ENCODE data around the gene ASMTL. TPM values are rescaled to one million over a fixed set of nuclear protein-coding genes. Genes with fewer than 3 reads are reported as not detected.
"Not testable (repeated sequence)": the region's sequence is repeated elsewhere in the genome, so short reads cannot be mapped to it uniquely, and the experiment has no call there.

ASMTL gene
- total RNA-seq, 1 donor from 2014 or later: 8.1 TPM

DNA sequence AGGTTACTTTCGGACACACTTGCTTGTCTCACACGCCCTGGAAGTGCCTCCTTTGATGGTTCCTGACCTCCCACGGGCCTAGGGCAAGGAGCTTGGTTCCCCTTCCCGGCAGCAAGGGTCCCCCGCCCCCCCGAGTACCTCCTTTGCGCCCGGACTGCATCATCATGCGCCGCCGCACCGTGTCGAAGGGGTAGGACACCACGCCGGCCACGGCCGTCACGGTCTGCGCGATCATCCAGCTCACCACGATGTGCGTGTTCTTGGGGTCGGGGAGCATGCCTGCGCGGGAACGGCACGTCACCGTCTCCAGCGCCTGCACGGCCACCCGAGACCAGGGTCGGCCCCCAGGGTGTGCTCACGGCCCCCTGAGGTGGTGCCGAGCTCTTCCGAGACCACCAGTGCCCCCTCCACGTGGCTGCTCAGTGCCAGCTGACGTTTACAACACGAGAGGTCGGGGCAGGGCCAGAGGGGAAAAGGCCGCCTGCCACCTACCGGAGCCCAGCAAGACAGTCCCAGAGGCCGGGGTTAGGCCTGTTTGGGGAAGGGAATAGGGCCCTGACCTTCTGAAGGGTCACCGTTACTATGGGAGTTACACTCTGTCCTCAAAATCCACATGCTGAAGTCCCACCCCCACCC is 65.5 kb downstream of the ASMTL start:
- no peak for ATAC-seq

DNA sequence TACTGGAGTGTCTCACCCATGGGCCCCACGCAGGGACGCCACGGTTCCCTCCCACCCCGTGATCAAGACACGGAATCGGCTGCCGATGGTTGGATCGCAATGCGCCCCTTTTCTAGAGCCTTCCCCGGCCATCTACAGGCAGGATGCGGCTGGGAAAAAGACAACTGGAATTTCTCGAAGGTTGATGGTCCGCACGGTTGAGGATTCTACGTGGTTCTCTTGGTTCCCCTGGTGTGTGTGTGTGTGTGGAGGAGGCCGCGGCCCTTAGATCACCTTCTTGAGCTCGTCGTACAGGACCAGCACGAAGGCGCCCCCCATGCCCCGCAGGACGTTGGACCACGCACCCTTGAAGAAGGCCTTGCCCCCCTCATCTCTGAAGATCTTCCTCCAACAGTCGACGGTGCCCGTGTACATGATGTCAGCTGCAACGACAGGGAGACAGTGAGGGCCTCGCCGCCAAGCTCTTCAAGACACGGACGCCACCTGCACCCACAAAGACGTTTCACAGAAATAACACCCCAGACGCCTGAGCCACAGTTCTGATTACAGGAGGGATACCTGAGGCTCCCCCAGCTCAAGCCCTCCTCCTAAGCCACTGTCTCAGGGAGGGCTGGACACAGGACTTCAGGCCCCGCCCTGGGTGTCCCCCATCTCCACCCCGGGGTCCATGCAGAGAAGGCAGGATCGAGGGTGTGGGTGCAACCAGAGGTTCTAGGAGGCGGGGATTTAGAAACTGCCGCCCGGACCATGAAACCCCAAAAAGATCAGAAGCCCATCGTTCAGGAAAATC is 66.2 kb downstream of the ASMTL start:
- ATAC-seq: no peak

DNA sequence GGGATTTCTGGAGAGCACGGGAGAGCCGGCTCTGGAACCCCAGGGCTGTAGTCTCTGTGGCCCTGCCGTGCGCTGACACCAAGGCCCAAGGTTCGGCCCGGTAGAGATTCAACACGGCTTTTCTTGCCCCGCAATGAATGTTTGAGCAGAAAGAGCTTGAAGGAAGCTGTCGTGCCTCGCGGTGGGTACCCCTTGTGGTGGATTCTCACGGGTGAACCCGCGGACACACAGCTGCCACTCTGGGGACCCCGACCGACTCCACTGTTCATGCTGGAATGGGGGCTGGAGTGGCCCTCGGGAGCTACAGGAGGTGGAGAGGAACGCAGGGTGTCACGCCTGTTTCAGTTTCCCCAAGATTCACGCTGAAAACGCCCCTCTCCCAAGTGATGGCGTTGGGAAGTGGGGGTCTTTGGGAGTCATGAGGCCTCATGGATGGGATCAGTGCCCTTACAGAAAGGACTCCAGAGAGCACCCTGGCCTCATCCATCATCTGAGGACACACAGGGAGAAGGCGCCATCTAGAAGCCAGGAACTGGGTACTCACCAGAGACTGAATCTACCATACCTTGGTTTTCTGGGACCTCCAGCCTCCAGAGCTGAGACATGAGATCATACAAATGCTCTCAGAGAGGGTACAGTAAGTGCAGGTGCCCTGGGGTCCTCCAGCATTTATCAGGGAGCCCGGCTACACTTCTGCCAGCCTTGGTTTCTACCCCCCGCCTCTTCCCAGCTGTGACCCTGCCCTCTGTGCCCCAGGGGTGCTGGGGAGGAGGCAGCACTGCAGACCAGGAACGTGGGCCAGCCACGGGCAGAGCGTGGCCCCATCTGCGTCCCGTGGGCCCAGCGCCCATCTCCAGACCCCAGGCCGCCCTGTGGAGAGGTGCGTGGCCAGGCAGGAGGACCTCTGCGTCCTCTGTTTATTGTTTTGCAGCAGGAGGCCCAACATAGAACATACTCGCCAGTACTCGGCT is 67.2 kb downstream of the ASMTL start:
- ATAC-seq: no peak

DNA sequence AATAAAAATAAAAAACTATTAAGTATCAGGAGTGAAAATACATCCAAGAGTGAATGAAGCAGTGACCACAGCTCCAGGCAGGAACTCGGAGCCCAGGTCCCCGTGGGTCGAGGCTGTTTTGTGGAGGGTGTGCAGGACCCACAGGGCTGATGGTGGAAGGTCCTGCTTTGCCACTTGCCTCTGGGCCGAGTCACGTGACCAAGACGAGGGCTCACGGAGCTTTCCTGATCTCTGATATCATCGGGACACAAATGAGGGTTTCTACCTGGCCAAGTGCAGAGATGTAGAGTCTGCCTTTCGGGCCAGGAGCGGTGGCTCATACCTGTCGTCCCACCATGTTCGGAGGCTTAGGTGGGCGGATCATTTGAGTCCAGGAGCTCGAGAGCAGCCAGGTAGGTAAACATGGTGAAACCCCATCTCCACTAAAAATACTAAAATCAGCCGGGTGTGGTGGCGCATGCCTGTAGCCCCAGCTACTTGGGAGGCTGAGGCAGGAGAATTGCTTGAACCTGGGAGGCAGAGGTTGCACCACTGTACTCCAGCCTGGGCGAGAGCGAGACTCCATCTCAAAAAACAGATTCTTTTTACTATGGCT is 68.0 kb downstream of the ASMTL start:
- no peak for ATAC-seq

DNA sequence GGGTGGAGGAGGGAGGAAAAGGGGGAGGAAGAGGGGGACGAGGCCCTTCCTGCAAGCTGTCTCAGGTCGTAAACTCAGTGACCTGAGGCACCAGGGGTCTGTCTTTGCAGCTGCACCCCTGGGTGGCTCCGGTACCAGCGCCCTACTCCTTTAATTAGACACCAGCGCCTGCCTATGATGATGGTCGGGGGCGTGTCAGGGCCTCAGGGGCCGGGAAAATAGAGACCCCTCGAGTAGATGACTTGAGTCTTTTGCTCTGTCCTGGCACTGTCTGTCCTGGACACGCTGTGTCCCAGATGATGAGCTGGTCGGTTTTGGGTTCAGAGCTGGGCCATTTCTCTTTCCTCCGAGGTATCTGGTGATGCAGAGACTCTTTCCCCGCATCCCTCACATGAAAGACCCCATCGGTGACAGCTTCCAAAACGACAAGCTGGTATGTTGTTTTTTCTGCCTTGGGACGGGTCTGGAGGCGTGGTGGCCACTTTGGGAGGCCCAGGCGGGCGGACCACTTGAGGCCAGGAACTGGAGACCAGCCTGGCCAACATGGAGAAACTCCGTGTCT is 72.0 kb downstream of the ASMTL start:
- peak; percentile 33 for ATAC-seq

DNA sequence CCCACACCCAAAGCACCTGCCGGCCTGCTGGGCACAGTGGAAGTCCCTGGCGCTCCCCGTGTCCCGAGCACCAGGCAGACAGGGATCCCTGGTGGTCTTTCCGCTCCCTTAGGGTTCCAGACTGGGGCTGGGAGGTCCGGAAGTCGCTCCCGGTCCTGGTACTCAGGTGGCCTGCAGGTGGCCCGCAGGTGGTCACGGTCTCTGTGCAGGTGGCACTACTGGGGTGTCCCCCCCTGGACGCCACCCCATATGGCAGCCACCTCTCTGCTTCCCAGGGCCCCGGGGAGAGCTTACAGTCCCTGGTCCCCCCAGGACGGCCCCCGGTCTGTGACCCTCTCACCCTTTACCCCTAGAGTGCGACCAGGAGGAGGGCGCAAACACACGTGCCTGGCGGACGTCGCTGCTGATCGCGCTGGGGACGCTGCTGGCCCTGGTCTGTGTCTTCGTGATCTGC is 74.4 kb downstream of the ASMTL start:
- peak; percentile 22 for ATAC-seq

DNA sequence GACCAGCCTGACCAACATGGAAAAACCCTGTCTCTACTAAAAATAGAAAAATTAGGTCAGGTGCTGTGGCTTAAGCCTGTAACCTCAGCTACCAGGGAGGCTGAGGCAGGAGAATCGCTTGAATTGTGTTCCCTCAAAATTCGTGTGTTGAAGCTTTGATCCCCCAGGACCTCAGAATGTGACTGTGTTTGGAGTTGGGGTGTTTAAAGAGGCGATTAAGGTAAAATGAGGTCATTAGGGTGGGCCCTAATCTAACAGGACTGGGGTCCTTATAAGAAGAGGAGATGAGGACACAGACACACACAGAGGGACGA is 84.4 kb downstream of the ASMTL start:
- ATAC-seq: no peak

DNA sequence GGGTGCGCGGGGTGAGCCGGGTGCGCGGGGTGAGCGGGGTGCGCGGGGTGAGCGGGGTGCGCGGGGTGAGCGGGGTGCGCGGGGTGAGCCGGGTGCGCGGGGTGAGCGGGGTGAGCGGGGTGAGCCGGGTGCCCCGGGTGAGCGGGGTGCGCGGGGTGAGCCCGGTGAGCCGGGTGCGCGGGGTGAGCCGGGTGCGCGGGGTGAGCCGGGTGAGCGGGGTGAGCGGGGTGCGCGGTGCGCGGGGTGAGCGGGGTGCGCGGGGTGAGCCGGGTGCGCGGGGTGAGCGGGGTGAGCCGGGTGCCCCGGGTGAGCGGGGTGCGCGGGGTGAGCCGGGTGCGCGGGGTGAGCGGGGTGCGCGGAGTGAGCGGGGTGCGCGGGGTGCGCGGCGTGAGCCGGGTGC is 86.3 kb downstream of the ASMTL start:
- not testable (repeated sequence) for ATAC-seq

DNA sequence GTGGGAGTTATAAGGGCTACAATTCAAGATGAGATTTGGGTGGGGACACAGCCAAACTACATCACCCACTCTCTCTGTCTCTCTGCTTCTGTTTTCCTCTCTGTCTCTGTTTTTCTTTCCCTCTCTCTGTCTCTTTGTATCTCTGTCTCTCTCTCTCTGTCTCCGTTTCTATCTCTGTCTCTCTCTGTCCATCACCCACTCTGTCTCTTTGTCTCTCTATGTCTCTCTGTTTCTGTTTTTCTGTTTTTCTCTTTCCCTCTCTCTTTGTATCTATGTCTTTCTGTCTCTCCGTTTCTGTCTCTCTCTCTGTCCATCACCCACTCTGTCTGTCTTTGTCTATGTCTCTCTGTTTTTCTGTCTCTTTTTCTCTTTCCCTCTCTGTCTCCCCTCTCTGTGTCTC is 90.8 kb downstream of the ASMTL start:
- ATAC-seq: no peak

DNA sequence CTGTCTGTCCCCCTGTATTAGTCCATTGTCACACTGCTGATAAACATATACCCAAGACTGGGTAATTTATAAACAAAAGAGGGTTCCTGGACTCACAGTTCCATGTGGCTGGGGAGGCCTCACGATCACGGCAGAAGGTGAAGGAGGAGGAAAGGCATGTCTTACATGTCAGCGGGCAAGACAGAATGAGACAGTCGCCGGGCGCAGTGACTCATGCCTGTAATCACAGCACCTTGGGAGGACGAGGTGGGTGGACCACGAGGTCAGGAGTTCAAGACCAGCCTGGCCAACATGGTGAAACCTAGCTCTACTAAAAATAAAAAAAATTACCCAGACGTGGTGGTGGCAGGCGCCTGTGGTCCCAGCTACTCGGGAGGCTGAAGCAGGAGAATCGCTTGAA is 91.4 kb downstream of the ASMTL start:
- ATAC-seq: no peak

DNA sequence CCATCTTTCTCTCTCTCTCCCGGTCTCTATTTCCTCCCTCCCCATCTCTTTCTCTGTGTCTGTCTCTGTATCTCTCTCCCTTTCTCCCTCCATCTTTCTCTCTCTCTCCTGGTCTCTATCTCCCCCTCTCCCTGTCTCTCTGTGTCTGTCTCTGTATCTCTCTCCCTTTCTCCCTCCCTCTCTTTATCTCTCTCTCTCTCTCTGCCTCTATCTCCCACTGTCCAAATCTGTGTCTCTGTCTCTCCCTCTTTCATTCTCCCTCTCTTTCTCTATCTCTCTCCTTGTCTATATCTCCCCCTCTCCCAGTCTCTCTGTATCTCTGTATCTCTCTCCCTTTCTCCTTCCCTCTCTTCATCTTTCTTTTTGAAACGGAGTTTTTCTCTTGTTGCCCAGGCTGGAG is 92.5 kb downstream of the ASMTL start:
- ATAC-seq: no peak

DNA sequence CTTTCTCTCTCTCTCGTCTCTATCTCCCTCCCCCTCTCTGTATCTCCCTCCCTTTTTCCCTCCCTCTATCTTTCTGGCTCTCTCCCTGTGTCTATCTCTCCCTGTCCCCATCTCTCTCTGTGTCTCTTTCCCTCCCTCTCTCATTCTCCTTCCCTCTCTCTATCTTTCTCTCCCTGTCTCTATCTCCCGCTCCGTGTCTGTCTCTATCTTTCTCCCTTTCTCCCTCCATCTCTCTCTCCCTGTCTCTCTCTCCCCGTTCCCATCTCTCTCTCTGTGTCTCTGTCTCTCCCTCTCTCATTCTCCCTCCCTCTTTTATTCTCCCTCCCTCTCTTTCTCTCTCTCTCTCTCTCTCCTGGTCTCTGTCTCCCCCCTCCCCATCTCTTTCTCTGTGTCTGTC is 93.2 kb downstream of the ASMTL start:
- ATAC-seq: no peak

DNA sequence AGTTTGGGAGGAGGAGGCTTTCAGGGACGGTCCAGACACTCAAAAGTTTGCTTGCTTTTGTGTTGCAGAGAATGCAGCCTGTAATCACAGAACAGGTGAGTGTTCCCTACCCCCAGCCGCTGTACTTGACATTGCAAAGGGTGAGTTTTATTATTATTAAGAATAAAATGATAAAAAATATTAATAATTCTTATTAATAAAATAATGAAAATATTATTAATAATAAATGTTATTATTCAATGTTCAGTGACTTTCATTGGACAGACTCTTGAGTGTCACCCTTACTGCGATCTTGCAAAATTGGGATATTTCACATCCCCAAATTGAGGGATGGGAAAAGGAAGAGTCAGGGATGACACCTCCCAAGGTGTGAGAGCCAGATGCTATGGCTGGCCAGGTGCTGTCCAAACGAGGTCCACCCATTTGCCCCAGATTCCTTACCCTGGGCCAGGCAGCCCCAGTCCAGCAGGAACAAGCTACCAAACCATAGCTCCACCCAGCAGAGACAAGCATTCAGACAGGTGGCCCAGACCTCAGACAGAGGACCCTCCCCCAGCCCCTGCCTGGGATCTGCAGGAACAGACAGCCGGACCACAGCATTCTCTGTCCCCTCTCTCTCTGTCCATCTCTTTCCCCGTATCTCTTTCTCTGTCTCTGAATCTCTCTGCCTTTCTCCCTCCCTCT is 93.8 kb downstream of the ASMTL start:
- no peak for ATAC-seq

DNA sequence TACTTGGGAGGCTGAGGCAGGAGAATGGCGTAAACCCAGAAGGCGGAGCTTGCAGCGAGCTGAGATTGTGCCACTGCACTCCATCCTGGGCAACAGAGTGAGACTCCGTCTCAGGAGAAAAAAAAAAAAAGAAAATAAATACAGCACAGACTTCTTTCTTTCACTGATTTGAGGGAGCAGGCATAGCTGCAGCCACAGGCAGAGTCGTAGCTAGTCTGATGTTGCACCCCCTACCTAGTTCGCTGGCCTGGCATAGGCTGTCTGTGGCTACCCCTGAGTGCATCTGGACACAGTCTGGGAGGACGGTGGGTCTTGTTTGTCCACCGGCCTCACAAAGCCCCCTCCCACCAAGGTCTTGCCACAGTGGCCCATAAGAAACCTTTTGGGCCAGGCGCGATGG is 94.7 kb downstream of the ASMTL start:
- ATAC-seq: no peak

DNA sequence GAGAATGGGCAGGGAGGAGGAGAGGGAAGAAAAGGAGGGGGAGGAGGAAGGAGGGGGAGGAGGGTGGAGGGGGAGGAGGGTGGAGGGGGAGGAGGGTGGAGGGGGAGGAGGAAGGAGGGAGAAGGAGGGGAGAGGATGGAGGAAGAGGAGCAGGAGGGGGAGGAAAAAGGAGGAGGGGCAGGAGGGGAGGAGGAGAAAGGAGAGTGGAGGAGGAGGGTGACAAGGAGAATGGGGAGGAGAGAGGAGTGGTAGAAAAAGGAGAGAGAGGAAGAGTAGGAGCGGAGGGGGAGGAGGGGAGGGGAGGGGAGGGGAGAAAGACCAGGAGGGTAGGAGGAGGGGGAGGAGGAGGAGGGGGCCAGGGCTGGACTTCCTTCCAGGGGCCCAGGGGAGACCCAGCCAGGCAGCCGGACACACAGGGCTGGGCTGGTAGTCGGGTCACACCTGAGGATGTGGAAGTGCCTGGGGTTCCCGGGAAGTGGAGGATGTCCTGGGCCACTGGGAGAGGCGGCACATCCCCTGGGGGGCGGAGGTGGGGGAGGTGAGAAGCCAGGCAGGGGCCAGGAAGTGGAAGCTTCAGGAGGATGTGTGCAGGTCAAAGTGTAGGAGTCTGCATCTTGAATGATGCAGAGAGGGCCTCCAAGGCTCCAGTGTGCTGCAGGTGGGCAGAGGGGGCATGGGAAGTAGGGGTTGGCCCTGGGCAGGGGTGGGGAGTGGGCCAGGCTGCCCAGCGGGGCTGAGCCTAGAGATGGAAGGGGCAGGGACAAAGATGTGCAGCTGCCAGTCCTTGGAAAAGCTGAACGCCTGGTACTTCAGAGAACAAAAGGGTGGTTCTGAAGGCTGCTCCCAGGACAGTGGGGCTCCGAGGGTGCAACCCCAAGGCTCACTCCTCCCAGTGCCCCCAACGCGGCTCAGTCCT is 97.3 kb downstream of the ASMTL start:
- ATAC-seq: no peak

DNA sequence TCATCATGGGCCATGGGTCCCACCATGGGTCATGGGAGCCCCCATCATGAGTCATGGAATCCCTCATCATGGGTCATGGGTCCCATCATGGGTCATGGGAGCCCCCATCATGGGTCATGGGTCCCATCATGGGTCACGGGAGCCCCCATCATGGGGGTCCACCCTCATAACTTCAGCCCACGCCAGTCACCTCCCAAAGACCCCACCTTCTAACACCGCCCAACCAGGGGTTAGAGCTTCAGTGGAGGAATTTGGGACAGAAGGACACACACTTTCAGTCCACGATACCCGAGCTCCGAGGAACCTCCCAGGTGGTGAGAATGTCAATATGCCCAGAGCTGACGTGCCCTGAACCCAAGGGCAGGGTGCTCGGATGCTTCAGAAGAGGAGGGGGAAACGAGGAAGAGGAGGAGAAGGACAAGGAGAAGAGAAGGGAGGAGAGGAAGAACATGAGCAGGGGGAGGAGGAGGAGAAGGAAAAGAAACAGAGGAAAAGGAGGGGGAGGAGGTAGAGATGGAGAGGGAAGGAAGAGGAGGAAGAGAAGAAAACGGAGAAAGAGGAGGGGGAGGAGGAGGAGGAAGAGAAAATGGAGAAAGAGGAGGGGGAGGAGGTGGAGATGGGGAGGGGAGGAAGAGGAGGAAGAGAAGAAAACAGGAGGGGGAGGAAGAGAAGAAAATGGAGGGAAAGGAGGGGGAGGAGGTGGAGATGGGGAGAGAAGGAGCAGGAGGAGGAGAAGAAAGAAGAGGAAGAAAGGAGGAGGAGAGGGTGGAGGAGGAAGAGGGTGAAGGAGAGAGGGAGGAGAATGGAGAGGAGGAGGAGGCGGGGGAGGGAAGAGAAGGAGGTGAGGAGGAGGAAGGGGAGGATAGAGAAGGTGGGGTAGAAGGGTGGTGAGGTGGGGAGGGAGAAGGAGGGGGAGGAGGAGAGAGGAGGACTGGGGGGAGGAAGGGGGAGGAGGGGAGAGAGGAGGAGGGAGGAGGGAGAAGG is 98.4 kb downstream of the ASMTL start:
- no peak for ATAC-seq
